Neuronal stem cell (in vitro differentiated cells): ENCODE results near the gene OSTN.

Source experiments
- DNase-seq: peaks from one replicate; pipeline ENCODE4 v3.0.0-alpha.2; 2013; ENCODE audit warnings: low spot score
- H2AFZ ChIP-seq: one replicate; pipeline ENCODE4 v1.6.1; 2013; ENCODE audit warnings: mild to moderate bottlenecking, low read length, inconsistent platforms
- H2AK5ac ChIP-seq: 2 replicates; pipeline ENCODE4 v1.6.1; 2013; ENCODE audit warnings: low read depth, mild to moderate bottlenecking, inconsistent platforms, low read length, moderate library complexity, mixed read lengths
- H2BK120ac ChIP-seq: 2 replicates; pipeline ENCODE4 v1.6.1; 2013; ENCODE audit warnings: low read depth, mild to moderate bottlenecking, inconsistent platforms, low read length, moderate library complexity, mixed read lengths
- H2BK12ac ChIP-seq: one replicate; pipeline ENCODE4 v1.6.1; 2013; ENCODE audit warnings: low read length, inconsistent platforms
- H2BK15ac ChIP-seq: 2 replicates; pipeline ENCODE4 v1.6.1; 2013; ENCODE audit warnings: mild to moderate bottlenecking, low read length, inconsistent platforms, mixed read lengths
- H2BK5ac ChIP-seq: one replicate; pipeline ENCODE4 v1.6.1; 2013; ENCODE audit warnings: inconsistent platforms, mild to moderate bottlenecking, low read length, moderate library complexity
- H3K14ac ChIP-seq: one replicate; pipeline ENCODE4 v1.6.1; 2013; ENCODE audit warnings: low read length, inconsistent platforms
- H3K18ac ChIP-seq: 2 replicates; pipeline ENCODE4 v1.6.1; 2013; ENCODE audit warnings: low read length, inconsistent platforms
- H3K23ac ChIP-seq: 2 replicates; pipeline ENCODE4 v1.6.1; 2013; ENCODE audit warnings: low read depth, mild to moderate bottlenecking, mixed read lengths, low read length, inconsistent platforms; ENCODE audit not compliant: poor library complexity
- H3K27ac ChIP-seq: replicated peaks from 3 replicates; pipeline ENCODE4 v1.5.1; 2013; ENCODE audit warnings: low read length, inconsistent platforms
- H3K27me3 ChIP-seq, 3 experiments: 2 replicates each; pipeline ENCODE4 v1.6.1; 2013; ENCODE audit warnings: low read length in 3 of 3, mild to moderate bottlenecking in 2 of 3, inconsistent platforms in 1 of 3, low read depth in 1 of 3, mixed read lengths in 1 of 3, moderate library complexity in 1 of 3; ENCODE audit not compliant: control insufficient read depth in 3 of 3, insufficient read depth in 3 of 3
- H3K36me3 ChIP-seq, 2 donors: replicated peaks in 1 of 2; 2 replicates each; pipeline ENCODE4 v1.6.1; 2013; ENCODE audit warnings: low read length in 2 of 2; ENCODE audit not compliant: control insufficient read depth in 2 of 2, insufficient read depth in 2 of 2
- H3K4ac ChIP-seq: 2 replicates; pipeline ENCODE4 v1.6.1; 2013; ENCODE audit warnings: inconsistent platforms, mild to moderate bottlenecking, low read length, moderate library complexity
- H3K4me1 ChIP-seq, 2 donors: 1 replicate in 1 of 2; 2 replicates in 1 of 2; pipeline ENCODE4 v1.6.1; 2013; ENCODE audit warnings: low read length in 2 of 2, low read depth in 1 of 2; ENCODE audit not compliant: control insufficient read depth in 2 of 2, insufficient read depth in 1 of 2
- H3K4me2 ChIP-seq: one replicate; pipeline ENCODE4 v1.6.1; 2013; ENCODE audit warnings: mild to moderate bottlenecking, low read length, inconsistent platforms; ENCODE audit not compliant: insufficient read depth, poor library complexity, severe bottlenecking
- H3K4me3 ChIP-seq, 2 donors: 2 replicates each; pipeline ENCODE4 v1.5.1; 2013; ENCODE audit warnings: low read length in 2 of 2, mild to moderate bottlenecking in 2 of 2, inconsistent platforms in 1 of 2, moderate library complexity in 1 of 2
- H3K79me1 ChIP-seq: one replicate; pipeline ENCODE4 v1.6.1; 2013; ENCODE audit warnings: low read depth, mild to moderate bottlenecking, inconsistent platforms, low read length, moderate library complexity
- H3K9ac ChIP-seq: one replicate; pipeline ENCODE4 v1.6.1; 2013; ENCODE audit warnings: mild to moderate bottlenecking, low read depth, low read length, inconsistent platforms; ENCODE audit not compliant: poor library complexity
- H3K9me3 ChIP-seq, 2 donors: replicated peaks in 1 of 2; 2 replicates each; pipeline versions ENCODE3 to v1.6.1; 2013; ENCODE audit warnings: low read length in 2 of 2, mild to moderate bottlenecking in 2 of 2, inconsistent platforms in 1 of 2, low read depth in 1 of 2, mixed read lengths in 1 of 2, moderate library complexity in 1 of 2; ENCODE audit not compliant: control insufficient read depth in 2 of 2, insufficient read depth in 1 of 2
- H4K8ac ChIP-seq: one replicate; pipeline ENCODE4 v1.6.1; 2013; ENCODE audit warnings: low read depth, mild to moderate bottlenecking, inconsistent platforms, low read length, moderate library complexity
- H4K91ac ChIP-seq: one replicate; pipeline ENCODE4 v1.6.1; 2013; ENCODE audit warnings: low read length, low read depth, mild to moderate bottlenecking, inconsistent platforms; ENCODE audit not compliant: poor library complexity
- WGBS, 2 donors: extraction: QIAGEN DNeasy Blood & Tissue Kit; methylation state at CpG; one replicate each; pipeline ENCODE4 v1.1.7; 2013; ENCODE audit warnings: missing lambda C conversion rate in 2 of 2, mixed read lengths in 1 of 2; ENCODE audit not compliant: insufficient read length in 2 of 2, insufficient replicate concordance in 1 of 2; ENCODE audit errors: extremely low coverage in 2 of 2; 5-methylcytosine and 5-hydroxymethylcytosine counted together

OSTN gene

DNA sequence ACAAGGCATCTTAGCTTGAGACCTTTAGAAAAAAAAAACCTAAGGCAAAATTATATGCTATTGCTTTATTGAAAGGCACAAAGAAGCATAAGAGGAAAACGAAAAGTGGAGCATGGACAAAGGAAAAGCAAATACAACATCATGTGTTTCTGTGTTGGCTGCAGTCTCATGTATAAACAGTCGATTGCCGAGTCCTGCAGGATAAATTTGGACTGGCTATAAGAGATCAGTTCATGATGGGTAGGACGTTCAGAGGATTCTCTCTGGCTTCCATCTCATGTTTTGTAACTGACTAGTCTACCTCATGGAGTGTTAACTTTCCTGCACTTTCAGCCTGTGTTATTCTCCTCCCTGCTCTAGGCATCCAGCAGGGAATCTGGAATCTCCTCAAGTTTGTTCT is 108.3 kb downstream of the OSTN start:
- Histone ChIP-seq H3K4me1 (no peaks in the 10 kb centered on the region), H3K14ac (no peak overlapping the region), H2BK15ac (no peak overlapping the region), H3K36me3 (no peaks in the 10 kb centered on the region), H2BK5ac (no peak overlapping the region), H2BK120ac (no peak overlapping the region), H4K8ac (no peak overlapping the region), H3K27me3 (no peaks in the 10 kb centered on the region), H4K91ac (no peak overlapping the region), H3K79me1 (no peaks in the 10 kb centered on the region), H2AK5ac (no peak overlapping the region), H3K18ac (no peak overlapping the region), H3K9me3 (no peaks in the 10 kb centered on the region), H3K4ac (no peak overlapping the region), H3K9ac (no peak overlapping the region), H2AFZ (no peak overlapping the region), H2BK12ac (no peak overlapping the region), H3K27ac (no peak overlapping the region), H3K4me2 (no peak overlapping the region), H3K4me3 (no peak overlapping the region), H3K23ac (no peak overlapping the region)
- WGBS, 2 donors = no CpG with 5 or more reads among the region's 4 CpGs
- no peak for DNase-seq

DNA sequence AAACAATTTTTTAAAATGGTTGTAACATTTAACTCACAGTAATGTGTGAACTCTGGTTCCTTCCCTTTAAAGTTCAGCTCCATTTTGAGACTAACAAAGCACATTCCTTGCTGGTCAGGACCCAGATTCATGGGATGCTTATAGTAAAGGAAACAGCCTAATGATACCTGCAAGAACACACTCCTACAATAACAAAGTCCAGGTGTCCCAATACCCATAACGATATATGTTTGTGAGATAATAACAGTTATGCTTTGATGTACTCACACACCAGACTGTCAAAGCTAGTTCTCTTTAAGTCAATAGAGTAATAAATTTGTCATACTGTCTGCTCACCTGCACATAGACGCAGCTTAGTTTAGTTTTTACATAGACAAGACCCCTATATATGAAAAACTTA is 114.3 kb downstream of the OSTN start:
- no peak overlapping the region for H3K14ac ChIP-seq
- no CpG with 5 or more reads among the region's 2 CpGs for WGBS, 2 donors

DNA sequence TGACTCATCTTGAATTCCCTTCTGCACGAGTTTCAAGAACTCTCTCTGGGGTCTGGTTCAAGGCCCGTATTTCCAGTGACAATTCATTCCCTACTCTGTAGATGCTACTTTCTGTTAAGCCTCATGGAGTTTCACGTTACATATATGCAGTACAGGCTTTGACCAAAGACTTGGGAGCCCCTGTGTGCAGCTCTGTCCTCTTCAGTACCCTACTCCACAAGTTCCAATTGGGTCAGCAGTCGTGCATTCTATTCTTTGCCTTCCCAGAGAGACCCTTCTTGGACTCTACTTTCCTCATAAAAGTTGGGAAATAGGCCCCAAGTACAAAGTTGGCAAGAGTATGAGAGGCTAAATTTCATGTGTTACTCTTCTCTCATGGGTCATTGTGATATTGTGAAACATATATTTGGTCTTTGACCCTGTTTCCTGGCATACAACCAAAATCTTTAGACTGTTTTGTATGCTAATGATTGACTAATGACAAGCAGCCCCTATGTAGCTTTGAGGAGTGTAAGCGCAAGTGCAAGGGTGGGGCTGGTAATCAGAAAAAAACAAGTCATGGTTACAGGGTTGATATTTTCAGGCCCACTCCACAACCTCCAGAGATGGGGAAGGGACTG is 115.2 kb downstream of the OSTN start:
- no peak overlapping the region for H4K8ac ChIP-seq
- no peak for DNase-seq
- H3K9ac ChIP-seq = no peak overlapping the region
- H3K23ac ChIP-seq = no peak overlapping the region
- no peaks in the 10 kb centered on the region for H3K27me3 ChIP-seq
- no peak overlapping the region for H3K18ac ChIP-seq
- no peak overlapping the region for H4K91ac ChIP-seq
- no peak overlapping the region for H3K4ac ChIP-seq
- no peaks in the 10 kb centered on the region for H3K9me3 ChIP-seq
- H2BK12ac ChIP-seq = no peak overlapping the region
- WGBS, 2 donors = no CpG with 5 or more reads among the region's 5 CpGs
- H3K4me3 ChIP-seq = no peak overlapping the region
- H2BK5ac ChIP-seq = no peak overlapping the region
- H2AFZ ChIP-seq = no peak overlapping the region
- H3K79me1 ChIP-seq = peaks cover 1% of the 10 kb centered on the region
- no peaks in the 10 kb centered on the region for H3K36me3 ChIP-seq
- H3K27ac ChIP-seq = no peak overlapping the region
- no peaks in the 10 kb centered on the region for H3K4me1 ChIP-seq
- H2BK120ac ChIP-seq = no peak overlapping the region
- no peak overlapping the region for H2AK5ac ChIP-seq
- no peak overlapping the region for H3K14ac ChIP-seq
- no peak overlapping the region for H3K4me2 ChIP-seq
- no peak overlapping the region for H2BK15ac ChIP-seq

More for the DNA sequence above, 114.3 kb downstream of the OSTN start:
- H3K23ac ChIP-seq = no peak overlapping the region
- H3K4me3 ChIP-seq = no peak overlapping the region
- H2BK12ac ChIP-seq = no peak overlapping the region
- H4K91ac ChIP-seq = no peak overlapping the region
- no peak overlapping the region for H3K4ac ChIP-seq
- H3K27ac ChIP-seq = no peak overlapping the region
- H3K4me1 ChIP-seq = no peaks in the 10 kb centered on the region
- no peak for DNase-seq
- no peak overlapping the region for H3K9ac ChIP-seq
- no peak overlapping the region for H2AK5ac ChIP-seq
- H2BK120ac ChIP-seq = no peak overlapping the region
- no peaks in the 10 kb centered on the region for H3K27me3 ChIP-seq
- no peak overlapping the region for H2AFZ ChIP-seq
- H2BK5ac ChIP-seq = no peak overlapping the region
- H3K18ac ChIP-seq = no peak overlapping the region
- H4K8ac ChIP-seq = no peak overlapping the region
- no peak overlapping the region for H2BK15ac ChIP-seq
- no peaks in the 10 kb centered on the region for H3K9me3 ChIP-seq
- peaks cover 1% of the 10 kb centered on the region for H3K79me1 ChIP-seq
- H3K4me2 ChIP-seq = no peak overlapping the region
- H3K36me3 ChIP-seq = no peaks in the 10 kb centered on the region
